ENCODE data around the gene SORCS1.

The SORCS1 gene

DNA sequence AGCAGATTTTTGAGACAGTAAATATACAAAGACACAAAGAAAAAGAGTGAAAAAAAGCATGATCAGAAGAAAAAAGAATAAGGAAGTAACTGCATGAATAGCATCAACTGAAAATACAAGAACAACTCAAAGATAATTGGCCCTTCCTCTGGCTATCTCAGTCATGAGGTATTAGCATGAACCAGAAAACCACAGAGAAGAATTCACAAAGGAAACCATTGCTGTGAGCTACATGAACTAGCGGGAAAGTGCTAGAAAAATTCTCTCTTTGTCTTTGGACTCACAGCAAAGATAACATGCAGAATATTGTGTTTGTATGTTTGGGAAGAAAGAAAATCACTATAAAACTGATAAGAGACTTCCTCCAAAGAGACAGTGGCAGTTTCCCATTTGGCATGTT, 82.9 kb downstream of the SORCS1 start:
- no peaks in the 10 kb centered on the region for H3K27me3 ChIP-seq (ENCODE audit: control insufficient read depth, insufficient read depth, low read length, poor library complexity, severe bottlenecking)
- 96 to 100% methylated on average over 1 of the region's 1 CpG for WGBS, 2 experiments

DNA sequence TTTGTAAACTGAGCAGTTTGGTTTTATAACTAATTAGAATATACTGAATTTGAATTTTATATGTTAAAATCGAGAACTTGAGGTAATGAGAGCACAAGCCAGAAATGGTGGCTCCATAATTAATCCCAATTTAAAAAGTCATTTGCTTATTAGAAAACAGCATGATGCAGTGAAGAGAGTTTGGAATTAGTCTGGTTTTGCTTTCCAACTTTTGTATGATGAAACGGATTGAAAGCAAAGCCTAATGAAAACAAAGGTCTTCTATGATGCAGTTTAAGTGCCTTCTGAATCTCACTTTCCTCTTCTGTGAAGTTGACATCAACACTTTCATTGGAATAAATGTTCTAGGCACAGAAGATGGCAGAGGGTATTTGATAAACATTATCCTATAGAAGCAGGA, 89.4 kb downstream of the SORCS1 start:
- Histone ChIP-seq H3K27ac (ENCODE audit: insufficient read depth, low read depth, low read length, poor library complexity, severe bottlenecking) (no peak overlapping the region), H3K36me3 (ENCODE audit: control insufficient read depth, insufficient read depth, low read length) (no peaks in the 10 kb centered on the region), H3K27me3 (ENCODE audit: control insufficient read depth, insufficient read depth, low read length, poor library complexity, severe bottlenecking) (no peaks in the 10 kb centered on the region), H3K4me1 (ENCODE audit: control insufficient read depth, insufficient read depth, low read length) (peaks cover 3% of the 10 kb centered on the region), H3K4me3 (ENCODE audit: insufficient read depth, low read depth, low read length) (no peak overlapping the region), H3K9me3 (ENCODE audit: control insufficient read depth, low read length) (no peaks in the 10 kb centered on the region)
- 84 to 100% methylated on average over 1 of the region's 2 CpGs for WGBS, 2 experiments

More for the DNA sequence above, 82.9 kb downstream of the SORCS1 start:
- no peaks in the 10 kb centered on the region for H3K9me3 ChIP-seq (ENCODE audit: control insufficient read depth, low read length)
- no peak overlapping the region for H3K4me3 ChIP-seq (ENCODE audit: insufficient read depth, low read depth, low read length)
- peaks cover 9% of the 10 kb centered on the region for H3K4me1 ChIP-seq (ENCODE audit: control insufficient read depth, insufficient read depth, low read length)
- H3K27ac ChIP-seq (ENCODE audit: insufficient read depth, low read depth, low read length, poor library complexity, severe bottlenecking) = no peak overlapping the region
- H3K36me3 ChIP-seq (ENCODE audit: control insufficient read depth, insufficient read depth, low read length) = no peaks in the 10 kb centered on the region

DNA sequence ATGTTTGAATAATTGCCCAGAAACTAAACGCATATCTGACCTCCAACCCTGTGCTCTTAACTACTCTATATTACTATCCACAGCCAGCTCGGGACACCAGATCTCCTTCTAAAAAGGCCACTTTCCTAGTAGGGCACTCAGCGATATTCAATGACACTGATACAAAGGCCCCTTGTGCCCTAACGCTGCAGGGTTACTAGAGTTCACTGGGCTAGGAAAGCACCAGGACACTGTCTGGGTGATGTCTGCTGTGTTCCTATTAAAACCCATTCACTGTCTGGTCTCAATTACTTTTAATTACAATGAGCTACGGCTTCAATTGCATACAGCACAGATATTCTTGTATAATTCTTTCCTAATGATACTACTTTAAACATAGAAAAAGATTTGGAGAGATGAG, 91.7 kb downstream of the SORCS1 start:
- Histone ChIP-seq H3K27ac (ENCODE audit: insufficient read depth, low read depth, low read length, poor library complexity, severe bottlenecking) (no peak overlapping the region), H3K4me1 (ENCODE audit: control insufficient read depth, insufficient read depth, low read length) (peaks cover 3% of the 10 kb centered on the region), H3K27me3 (ENCODE audit: control insufficient read depth, insufficient read depth, low read length, poor library complexity, severe bottlenecking) (no peaks in the 10 kb centered on the region), H3K9me3 (ENCODE audit: control insufficient read depth, low read length) (no peaks in the 10 kb centered on the region), H3K36me3 (ENCODE audit: control insufficient read depth, insufficient read depth, low read length) (no peaks in the 10 kb centered on the region), H3K4me3 (ENCODE audit: insufficient read depth, low read depth, low read length) (no peak overlapping the region)
- 55 to 67% methylated on average over 5 of the region's 5 CpGs for WGBS, 2 experiments

DNA sequence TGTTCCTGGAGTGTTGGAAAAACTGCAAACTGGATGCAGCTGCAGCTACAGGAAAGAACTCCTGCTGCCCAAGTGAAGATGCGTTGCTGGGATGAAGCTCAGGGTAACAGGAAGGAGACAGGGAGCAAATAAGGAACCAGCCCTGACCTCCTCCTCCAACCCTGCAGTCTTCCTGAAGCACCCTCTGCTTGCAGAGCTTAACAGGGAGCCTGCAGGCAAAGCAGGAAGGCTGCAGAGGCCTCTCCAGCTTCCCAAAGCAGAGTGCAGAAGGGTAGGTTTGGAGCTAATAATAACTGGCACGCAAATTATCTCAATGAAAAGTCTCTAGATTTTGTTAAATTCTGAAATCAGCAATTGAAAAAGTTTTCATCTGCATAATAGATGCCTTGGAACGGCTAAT, 92.5 kb downstream of the SORCS1 start:
- Histone ChIP-seq H3K4me3 (ENCODE audit: insufficient read depth, low read depth, low read length) (no peak overlapping the region), H3K27me3 (ENCODE audit: control insufficient read depth, insufficient read depth, low read length, poor library complexity, severe bottlenecking) (no peaks in the 10 kb centered on the region), H3K9me3 (ENCODE audit: control insufficient read depth, low read length) (no peaks in the 10 kb centered on the region), H3K36me3 (ENCODE audit: control insufficient read depth, insufficient read depth, low read length) (no peaks in the 10 kb centered on the region), H3K4me1 (ENCODE audit: control insufficient read depth, insufficient read depth, low read length) (peaks cover 3% of the 10 kb centered on the region), H3K27ac (ENCODE audit: insufficient read depth, low read depth, low read length, poor library complexity, severe bottlenecking) (no peak overlapping the region)
- WGBS, 2 experiments = 84 to 88% methylated on average over 3 of the region's 3 CpGs

DNA sequence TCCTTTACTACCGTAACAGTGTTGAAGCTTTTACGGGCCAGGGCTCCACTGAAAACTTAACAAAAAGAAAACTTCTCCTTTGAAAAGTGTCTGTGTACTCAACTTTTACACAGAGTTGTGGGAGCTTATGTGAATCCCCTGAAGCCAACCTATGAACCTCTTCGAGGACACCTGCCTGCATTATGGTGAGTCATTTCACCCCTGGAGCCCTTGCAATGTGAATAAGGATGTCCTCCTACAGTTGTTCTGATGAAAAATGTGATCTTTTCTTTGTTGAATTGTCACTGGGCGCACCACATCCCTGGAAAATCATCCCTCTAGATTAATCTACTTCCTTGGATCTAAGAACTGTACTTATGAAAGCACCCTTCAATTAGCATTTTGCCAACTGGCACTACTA, 93.2 kb downstream of the SORCS1 start:
- Histone ChIP-seq H3K27ac (ENCODE audit: insufficient read depth, low read depth, low read length, poor library complexity, severe bottlenecking) (no peak overlapping the region), H3K4me1 (ENCODE audit: control insufficient read depth, insufficient read depth, low read length) (peaks cover 3% of the 10 kb centered on the region), H3K36me3 (ENCODE audit: control insufficient read depth, insufficient read depth, low read length) (no peaks in the 10 kb centered on the region), H3K27me3 (ENCODE audit: control insufficient read depth, insufficient read depth, low read length, poor library complexity, severe bottlenecking) (no peaks in the 10 kb centered on the region), H3K9me3 (ENCODE audit: control insufficient read depth, low read length) (no peaks in the 10 kb centered on the region), H3K4me3 (ENCODE audit: insufficient read depth, low read depth, low read length) (no peak overlapping the region)
- WGBS, 2 experiments = 90 to 92% methylated on average over 4 of the region's 4 CpGs

DNA sequence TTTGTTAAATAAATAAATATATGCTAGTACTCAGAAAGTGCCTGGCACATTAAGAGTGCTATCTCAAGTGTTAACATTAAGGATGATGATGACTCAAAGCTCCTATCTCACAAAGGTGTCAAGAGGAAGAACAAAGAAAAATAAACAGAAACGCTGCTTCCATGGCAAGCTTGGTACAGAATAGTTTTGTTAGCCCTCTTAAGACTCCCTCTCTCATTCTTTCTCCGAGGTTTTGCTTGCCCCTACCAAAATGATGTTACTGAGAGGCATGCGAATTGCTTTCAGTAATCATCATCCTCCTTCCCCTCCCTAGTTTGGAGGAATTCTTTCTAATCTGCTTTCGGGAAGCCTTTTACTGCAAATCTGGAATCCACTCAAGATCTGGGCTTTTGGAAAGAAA, 96.7 kb downstream of the SORCS1 start:
- Histone ChIP-seq H3K36me3 (ENCODE audit: control insufficient read depth, insufficient read depth, low read length) (no peaks in the 10 kb centered on the region), H3K27me3 (ENCODE audit: control insufficient read depth, insufficient read depth, low read length, poor library complexity, severe bottlenecking) (no peaks in the 10 kb centered on the region), H3K4me3 (ENCODE audit: insufficient read depth, low read depth, low read length) (no peak overlapping the region), H3K9me3 (ENCODE audit: control insufficient read depth, low read length) (no peaks in the 10 kb centered on the region), H3K4me1 (ENCODE audit: control insufficient read depth, insufficient read depth, low read length) (peaks cover 1% of the 10 kb centered on the region), H3K27ac (ENCODE audit: insufficient read depth, low read depth, low read length, poor library complexity, severe bottlenecking) (no peak overlapping the region)
- WGBS, 2 experiments = 74 to 82% methylated on average over 4 of the region's 4 CpGs

DNA sequence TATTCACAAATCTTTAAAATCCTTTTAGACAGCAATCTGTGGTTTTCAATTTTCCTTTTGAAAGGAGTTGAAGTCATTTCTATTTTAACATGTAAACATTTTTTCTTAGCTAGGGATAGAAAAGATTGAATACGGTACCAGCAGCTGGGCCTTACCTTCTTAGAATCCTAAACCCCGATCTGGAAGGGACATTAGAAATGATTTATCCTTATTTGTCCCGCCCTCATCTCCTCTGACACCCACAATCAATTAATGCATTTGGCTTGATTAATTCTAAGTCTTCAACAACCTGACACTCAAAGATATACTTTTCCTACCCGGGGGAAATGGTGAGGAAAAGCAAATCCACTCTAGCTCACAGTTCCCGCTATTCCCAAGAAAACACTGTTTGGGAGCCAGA, 100.4 kb downstream of the SORCS1 start:
- no peaks in the 10 kb centered on the region for H3K9me3 ChIP-seq (ENCODE audit: control insufficient read depth, low read length)
- H3K4me3 ChIP-seq (ENCODE audit: insufficient read depth, low read depth, low read length) = no peak overlapping the region
- 83 to 85% methylated on average over 5 of the region's 5 CpGs for WGBS, 2 experiments
- no peak overlapping the region for H3K27ac ChIP-seq (ENCODE audit: insufficient read depth, low read depth, low read length, poor library complexity, severe bottlenecking)
- H3K36me3 ChIP-seq (ENCODE audit: control insufficient read depth, insufficient read depth, low read length) = no peaks in the 10 kb centered on the region
- H3K27me3 ChIP-seq (ENCODE audit: control insufficient read depth, insufficient read depth, low read length, poor library complexity, severe bottlenecking) = no peaks in the 10 kb centered on the region
- no peaks in the 10 kb centered on the region for H3K4me1 ChIP-seq (ENCODE audit: control insufficient read depth, insufficient read depth, low read length)

DNA sequence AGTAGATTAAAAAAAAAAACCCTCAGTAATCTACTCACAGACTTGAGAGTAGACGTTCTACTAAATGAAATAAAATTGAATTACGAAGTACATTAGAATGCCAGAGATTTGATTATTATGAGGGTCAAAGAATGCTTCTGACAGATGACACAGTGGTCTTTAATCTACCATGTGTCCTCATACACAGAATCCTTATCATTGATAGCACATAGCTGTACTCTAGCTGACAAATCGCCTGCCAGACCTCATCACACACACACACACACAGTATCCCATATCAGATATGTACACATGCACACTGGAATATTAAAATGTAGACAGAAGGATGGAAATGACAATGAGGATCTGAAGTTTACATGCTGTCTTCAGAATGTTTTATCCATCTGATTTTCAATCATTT, 104.6 kb downstream of the SORCS1 start:
- Histone ChIP-seq H3K4me1 (ENCODE audit: control insufficient read depth, insufficient read depth, low read length) (peaks cover 5% of the 10 kb centered on the region), H3K4me3 (ENCODE audit: insufficient read depth, low read depth, low read length) (no peak overlapping the region)
- WGBS, 2 experiments = 95 to 100% methylated on average over 1 to 3 of the region's 3 CpGs

DNA sequence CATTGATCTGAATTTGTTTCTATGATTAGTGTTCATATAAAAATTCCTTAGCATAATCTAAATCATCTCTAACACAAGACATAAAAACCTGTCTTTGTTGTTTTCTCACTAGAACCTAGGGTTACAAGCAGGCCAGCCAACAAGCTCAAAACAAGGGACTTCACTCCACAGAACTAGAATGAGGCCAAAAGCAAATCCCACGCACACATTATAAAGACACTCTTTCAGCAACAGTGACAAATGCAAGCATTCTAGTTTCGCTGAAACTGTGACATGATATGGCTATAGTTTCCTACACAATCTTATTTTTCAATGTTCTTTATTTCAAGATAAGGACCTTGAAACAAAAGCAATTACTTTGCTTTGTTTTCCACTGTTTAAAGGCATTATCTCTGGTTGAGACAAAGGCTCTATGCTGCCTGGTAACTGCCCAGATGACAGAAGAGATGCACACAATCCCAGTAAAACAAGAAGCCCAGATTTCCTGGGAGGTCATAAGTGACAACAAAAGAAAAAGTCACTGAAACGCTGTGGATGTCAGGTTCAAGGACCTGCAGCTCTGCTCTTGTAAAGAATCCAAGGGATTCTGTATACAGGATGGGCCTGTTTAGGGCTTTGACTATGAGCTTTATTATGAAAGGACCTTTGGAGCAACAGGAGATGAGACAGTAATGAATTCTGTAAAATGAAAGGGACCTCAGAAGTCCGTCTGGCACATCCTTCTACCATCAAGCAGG, 105.3 kb downstream of the SORCS1 start:
- Histone ChIP-seq H3K9me3 (ENCODE audit: control insufficient read depth, low read length) (no peaks in the 10 kb centered on the region), H3K27ac (ENCODE audit: insufficient read depth, low read depth, low read length, poor library complexity, severe bottlenecking) (no peak overlapping the region), H3K4me3 (ENCODE audit: insufficient read depth, low read depth, low read length) (no peak overlapping the region), H3K27me3 (ENCODE audit: control insufficient read depth, insufficient read depth, low read length, poor library complexity, severe bottlenecking) (no peaks in the 10 kb centered on the region), H3K4me1 (ENCODE audit: control insufficient read depth, insufficient read depth, low read length) (peaks cover 5% of the 10 kb centered on the region), H3K36me3 (ENCODE audit: control insufficient read depth, insufficient read depth, low read length) (no peaks in the 10 kb centered on the region)
- 79 to 83% methylated on average over 3 to 4 of the region's 4 CpGs for WGBS, 2 experiments

More for the DNA sequence above, 104.6 kb downstream of the SORCS1 start:
- Histone ChIP-seq H3K27me3 (ENCODE audit: control insufficient read depth, insufficient read depth, low read length, poor library complexity, severe bottlenecking) (no peaks in the 10 kb centered on the region), H3K36me3 (ENCODE audit: control insufficient read depth, insufficient read depth, low read length) (no peaks in the 10 kb centered on the region), H3K9me3 (ENCODE audit: control insufficient read depth, low read length) (no peaks in the 10 kb centered on the region), H3K27ac (ENCODE audit: insufficient read depth, low read depth, low read length, poor library complexity, severe bottlenecking) (no peak overlapping the region)

DNA sequence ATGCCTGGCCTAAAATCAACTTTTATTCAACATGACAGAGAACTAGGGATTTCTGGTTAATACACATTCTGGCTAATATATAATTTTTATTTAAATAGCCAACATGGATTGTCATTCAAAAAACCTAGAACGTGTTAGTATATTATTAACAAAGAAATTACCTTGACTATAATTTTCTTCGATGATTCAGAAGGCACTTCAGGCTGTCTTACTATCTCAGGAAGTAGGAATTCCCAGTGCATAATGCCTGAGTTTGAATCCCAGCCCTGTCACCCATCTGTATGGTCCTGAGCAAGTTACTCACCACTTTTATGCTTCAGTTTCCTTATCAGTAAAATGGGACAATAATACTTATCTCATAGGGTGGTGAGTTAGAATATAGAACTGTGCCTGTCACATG, 106.2 kb downstream of the SORCS1 start:
- peaks cover 5% of the 10 kb centered on the region for H3K4me1 ChIP-seq (ENCODE audit: control insufficient read depth, insufficient read depth, low read length)
- no peak overlapping the region for H3K27ac ChIP-seq (ENCODE audit: insufficient read depth, low read depth, low read length, poor library complexity, severe bottlenecking)
- no peak overlapping the region for H3K4me3 ChIP-seq (ENCODE audit: insufficient read depth, low read depth, low read length)
- WGBS, 2 experiments = 92 to 100% methylated on average over 1 to 2 of the region's 2 CpGs
- no peaks in the 10 kb centered on the region for H3K27me3 ChIP-seq (ENCODE audit: control insufficient read depth, insufficient read depth, low read length, poor library complexity, severe bottlenecking)
- H3K36me3 ChIP-seq (ENCODE audit: control insufficient read depth, insufficient read depth, low read length) = no peaks in the 10 kb centered on the region
- H3K9me3 ChIP-seq (ENCODE audit: control insufficient read depth, low read length) = no peaks in the 10 kb centered on the region
